ENCODE measurements around the gene RAPGEF2.
A peak's percentile ranks its signal among the peaks of the same experiment; 100 is the strongest.

The RAPGEF2 gene

DNA sequence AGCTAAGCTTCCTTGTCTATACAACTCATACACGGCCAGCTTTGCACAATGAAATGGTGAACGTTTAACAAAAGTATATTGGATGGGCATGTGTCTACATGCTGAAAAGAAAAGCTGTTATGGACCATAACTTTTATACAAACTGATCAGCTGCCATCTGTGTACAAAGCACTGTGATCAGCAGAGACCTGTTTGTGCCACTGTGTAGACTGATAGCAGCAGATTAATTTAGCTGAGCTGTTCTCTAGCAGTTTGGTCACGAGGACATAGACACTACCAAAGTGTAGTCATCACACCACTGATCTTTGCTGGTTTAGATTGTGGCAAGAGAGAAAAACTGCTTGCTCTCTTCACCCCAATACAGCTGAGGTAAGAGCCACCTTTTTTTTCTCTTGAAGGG lies 124.5 kb downstream of the RAPGEF2 start:
- DNase-seq (ENCODE audit: low read depth in 2 of 2) = peak in 1 of 2 donors; percentile 27
- TF ChIP-seq, protein P1, sequence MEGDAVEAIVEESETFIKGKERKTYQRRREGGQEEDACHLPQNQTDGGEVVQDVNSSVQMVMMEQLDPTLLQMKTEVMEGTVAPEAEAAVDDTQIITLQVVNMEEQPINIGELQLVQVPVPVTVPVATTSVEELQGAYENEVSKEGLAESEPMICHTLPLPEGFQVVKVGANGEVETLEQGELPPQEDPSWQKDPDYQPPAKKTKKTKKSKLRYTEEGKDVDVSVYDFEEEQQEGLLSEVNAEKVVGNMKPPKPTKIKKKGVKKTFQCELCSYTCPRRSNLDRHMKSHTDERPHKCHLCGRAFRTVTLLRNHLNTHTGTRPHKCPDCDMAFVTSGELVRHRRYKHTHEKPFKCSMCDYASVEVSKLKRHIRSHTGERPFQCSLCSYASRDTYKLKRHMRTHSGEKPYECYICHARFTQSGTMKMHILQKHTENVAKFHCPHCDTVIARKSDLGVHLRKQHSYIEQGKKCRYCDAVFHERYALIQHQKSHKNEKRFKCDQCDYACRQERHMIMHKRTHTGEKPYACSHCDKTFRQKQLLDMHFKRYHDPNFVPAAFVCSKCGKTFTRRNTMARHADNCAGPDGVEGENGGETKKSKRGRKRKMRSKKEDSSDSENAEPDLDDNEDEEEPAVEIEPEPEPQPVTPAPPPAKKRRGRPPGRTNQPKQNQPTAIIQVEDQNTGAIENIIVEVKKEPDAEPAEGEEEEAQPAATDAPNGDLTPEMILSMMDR (IDR thresholded peaks at IDR 0.05; ENCODE audit: low read depth, low read length) = no peak
- H3K4me3 ChIP-seq (replicated peaks in 1 of 2; ENCODE audit: low read depth in 2 of 2, low read length in 2 of 2) = no peak overlapping the region

GRCh38 chr4:159227984-159228383 lies 125.1 kb downstream of the RAPGEF2 start:
- TF ChIP-seq, protein P1 (IDR thresholded peaks at IDR 0.05; ENCODE audit: low read depth, low read length) = peak; percentile 42
- H3K4me3 ChIP-seq (replicated peaks in 1 of 2; ENCODE audit: low read depth in 2 of 2, low read length in 2 of 2) = peak overlapping the region; percentile 17 to 27
- peak; percentile 92 to 93 for DNase-seq (ENCODE audit: low read depth in 2 of 2)

DNA sequence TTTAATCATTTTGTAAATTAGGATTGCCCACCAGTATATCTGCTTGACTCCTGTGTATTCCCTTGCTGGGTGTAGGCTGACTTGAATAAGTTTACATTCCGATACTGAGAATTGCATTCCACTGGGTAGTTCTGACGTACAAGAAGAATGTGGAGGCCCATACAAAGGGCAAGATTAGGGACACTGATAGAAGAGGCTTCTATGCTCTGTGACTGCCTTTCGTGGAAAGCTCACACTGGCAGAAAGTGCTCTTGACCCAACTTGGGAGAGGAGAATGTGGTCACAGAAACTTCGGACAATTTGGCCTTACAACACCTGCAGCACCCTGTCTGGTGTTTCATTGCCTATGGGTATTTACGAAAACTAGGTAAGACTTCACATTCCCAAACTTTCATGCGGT lies 126.3 kb downstream of the RAPGEF2 start:
- TF ChIP-seq, protein P1 (IDR thresholded peaks at IDR 0.05; ENCODE audit: low read depth, low read length) = no peak
- peak; percentile 85 to 87 for DNase-seq (ENCODE audit: low read depth in 2 of 2)

GRCh38 chr4:159232465-159233106 lies 129.7 kb downstream of the RAPGEF2 start:
- H3K4me3 ChIP-seq (replicated peaks in 1 of 2; ENCODE audit: low read depth in 2 of 2, low read length in 2 of 2) = no peak overlapping the region
- TF ChIP-seq, protein P1 (IDR thresholded peaks at IDR 0.05; ENCODE audit: low read depth, low read length) = no peak
- DNase-seq (ENCODE audit: low read depth in 2 of 2) = no peak

More for the DNA sequence above, 126.3 kb downstream of the RAPGEF2 start:
- H3K4me3 ChIP-seq (replicated peaks in 1 of 2; ENCODE audit: low read depth in 2 of 2, low read length in 2 of 2) = peak overlapping the region in 1 of 2 donors; percentile 6

- DNase-seq (ENCODE audit: low read depth in 2 of 2) = peak; percentile 43 to 84
These were observed 133.0 kb downstream of the RAPGEF2 start for GRCh38 chr4:159235779-159236368.

GRCh38 chr4:159237975-159238374 lies 135.1 kb downstream of the RAPGEF2 start:
- DNase-seq (ENCODE audit: low read depth in 2 of 2) = no peak
- no peak overlapping the region for H3K4me3 ChIP-seq (replicated peaks in 1 of 2; ENCODE audit: low read depth in 2 of 2, low read length in 2 of 2)
- TF ChIP-seq, protein P1 (IDR thresholded peaks at IDR 0.05; ENCODE audit: low read depth, low read length) = no peak

More at GRCh38 chr4:159235779-159236368, 133.0 kb downstream of the RAPGEF2 start:
- no peak overlapping the region for H3K4me3 ChIP-seq (replicated peaks in 1 of 2; ENCODE audit: low read depth in 2 of 2, low read length in 2 of 2)
- TF ChIP-seq, protein P1 (IDR thresholded peaks at IDR 0.05; ENCODE audit: low read depth, low read length) = no peak
